KMS-11 (cell line): ENCODE results near the gene FASTKD3.

Source experiments
- H2AFZ ChIP-seq: fragments of 200-600 bp; sonication (generic); 2 replicates; pipeline ENCODE4 v1.6.1; 2016; ENCODE audit warnings: antibody characterized with exemption, mixed run types, low read depth
- H3K27ac ChIP-seq: fragments of 200-600 bp; sonication (generic); 2 replicates; pipeline ENCODE4 v1.6.1; 2016; ENCODE audit warnings: mild to moderate bottlenecking, mixed run types
- H3K27me3 ChIP-seq: fragments of 200-600 bp; sonication (generic); 2 replicates; pipeline ENCODE4 v1.6.1; 2017; ENCODE audit warnings: mild to moderate bottlenecking, low read depth, mixed run types, moderate library complexity; ENCODE audit not compliant: insufficient read depth
- H3K36me3 ChIP-seq: fragments of 200-600 bp; sonication (generic); 2 replicates; pipeline ENCODE4 v1.6.1; 2017; ENCODE audit warnings: mild to moderate bottlenecking, mixed run types; ENCODE audit not compliant: insufficient read depth
- H3K4me1 ChIP-seq: fragments of 200-600 bp; sonication (generic); 2 replicates; pipeline ENCODE4 v1.6.1; 2016; ENCODE audit warnings: mild to moderate bottlenecking, low read depth, mixed run types; ENCODE audit not compliant: poor library complexity, severe bottlenecking
- H3K4me2 ChIP-seq: fragments of 200-600 bp; sonication (generic); 2 replicates; pipeline ENCODE4 v1.7.0; 2016; ENCODE audit warnings: mild to moderate bottlenecking, mixed run types
- H3K4me3 ChIP-seq: fragments of 200-600 bp; sonication (generic); IDR thresholded peaks from 2 replicates; pipeline ENCODE4 v1.6.1; 2017; ENCODE audit warnings: low read depth, low read length, mixed read lengths; ENCODE audit not compliant: insufficient read depth
- H3K79me2 ChIP-seq: fragments of 200-600 bp; sonication (generic); 2 replicates; pipeline ENCODE4 v1.6.1; 2016; ENCODE audit warnings: low read depth, mixed run types; ENCODE audit not compliant: insufficient read depth
- H3K9ac ChIP-seq: fragments of 200-600 bp; sonication (generic); 2 replicates; pipeline ENCODE4 v1.6.1; 2016; ENCODE audit warnings: mild to moderate bottlenecking, mixed run types
- H4K20me1 ChIP-seq: fragments of 200-600 bp; sonication (generic); 2 replicates; pipeline ENCODE4 v1.6.1; 2016; ENCODE audit warnings: mild to moderate bottlenecking, mixed run types; ENCODE audit not compliant: insufficient read depth
- TF ChIP-seq, protein P1 (sequence below): fragments of 200-600 bp; sonication (generic); conservative IDR thresholded peaks from 2 replicates; pipeline ENCODE4 v1.6.1; 2017; ENCODE audit warnings: low read depth, mild to moderate bottlenecking, antibody characterized with exemption, low read length, moderate library complexity, mixed read lengths

The FASTKD3 gene

DNA sequence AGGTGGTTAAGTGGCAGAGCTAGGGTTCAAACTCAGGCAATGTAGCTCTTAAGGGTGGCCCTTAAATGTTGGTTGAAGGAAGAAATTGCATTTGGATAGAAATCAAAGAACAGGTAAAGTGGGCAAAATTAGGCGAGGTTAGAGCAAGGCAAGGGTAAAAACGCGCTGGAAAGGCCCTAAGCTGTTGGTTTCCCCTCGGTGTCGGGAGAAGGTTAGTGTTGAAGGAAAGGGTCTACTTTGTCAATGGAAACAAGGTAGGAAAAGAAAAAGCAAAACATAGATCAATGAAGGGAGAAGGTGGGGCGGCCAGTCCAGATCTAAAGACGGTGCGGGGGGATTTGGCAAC is 431 bp downstream of the FASTKD3 start:
- H3K36me3 ChIP-seq = no peaks in the 10 kb centered on the region; the same call in 1 of the 2 replicates
- peaks cover 80% of the 10 kb centered on the region for H3K79me2 ChIP-seq
- no peak overlapping the region for H3K4me3 ChIP-seq
- H3K4me2 ChIP-seq = peak overlapping the region; percentile 97
- peak overlapping the region; percentile 26; the same call in 1 of the 2 replicates for H3K27ac ChIP-seq
- H3K27me3 ChIP-seq = no peaks in the 10 kb centered on the region
- H3K9ac ChIP-seq = peak overlapping the region; percentile 85; the same call in 1 of the 2 replicates
- H4K20me1 ChIP-seq = no peaks in the 10 kb centered on the region
- peak overlapping the region; percentile 78 for H2AFZ ChIP-seq
- TF ChIP-seq, protein P1, sequence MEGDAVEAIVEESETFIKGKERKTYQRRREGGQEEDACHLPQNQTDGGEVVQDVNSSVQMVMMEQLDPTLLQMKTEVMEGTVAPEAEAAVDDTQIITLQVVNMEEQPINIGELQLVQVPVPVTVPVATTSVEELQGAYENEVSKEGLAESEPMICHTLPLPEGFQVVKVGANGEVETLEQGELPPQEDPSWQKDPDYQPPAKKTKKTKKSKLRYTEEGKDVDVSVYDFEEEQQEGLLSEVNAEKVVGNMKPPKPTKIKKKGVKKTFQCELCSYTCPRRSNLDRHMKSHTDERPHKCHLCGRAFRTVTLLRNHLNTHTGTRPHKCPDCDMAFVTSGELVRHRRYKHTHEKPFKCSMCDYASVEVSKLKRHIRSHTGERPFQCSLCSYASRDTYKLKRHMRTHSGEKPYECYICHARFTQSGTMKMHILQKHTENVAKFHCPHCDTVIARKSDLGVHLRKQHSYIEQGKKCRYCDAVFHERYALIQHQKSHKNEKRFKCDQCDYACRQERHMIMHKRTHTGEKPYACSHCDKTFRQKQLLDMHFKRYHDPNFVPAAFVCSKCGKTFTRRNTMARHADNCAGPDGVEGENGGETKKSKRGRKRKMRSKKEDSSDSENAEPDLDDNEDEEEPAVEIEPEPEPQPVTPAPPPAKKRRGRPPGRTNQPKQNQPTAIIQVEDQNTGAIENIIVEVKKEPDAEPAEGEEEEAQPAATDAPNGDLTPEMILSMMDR = no peak
- peaks cover 35% of the 10 kb centered on the region for H3K4me1 ChIP-seq

DNA sequence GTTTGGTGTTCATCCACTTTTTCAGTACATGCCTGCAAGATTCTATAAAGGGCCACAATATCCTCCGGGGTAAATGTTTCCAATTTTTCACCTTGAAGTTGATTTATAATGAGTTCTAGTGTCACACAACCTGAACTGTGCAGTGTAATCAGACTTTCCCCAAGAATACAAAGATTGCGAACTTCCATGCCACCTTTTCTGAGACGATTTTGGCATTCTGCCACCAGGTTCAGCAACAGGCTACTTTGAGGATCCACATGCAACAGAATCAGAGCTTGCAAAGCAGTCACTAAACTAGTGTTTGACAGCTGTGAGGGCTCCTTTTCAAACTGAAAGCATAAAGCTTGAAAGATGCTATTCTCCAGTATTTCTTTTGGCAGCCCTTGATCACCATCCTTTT is 1.6 kb downstream of the FASTKD3 start:
- Histone ChIP-seq H3K27ac (no peak overlapping the region), H3K27me3 (no peaks in the 10 kb centered on the region), H3K9ac (no peak overlapping the region), H3K4me1 (peaks cover 23% of the 10 kb centered on the region), H3K4me3 (no peak overlapping the region), H3K79me2 (peaks cover 68% of the 10 kb centered on the region), H3K4me2 (peak overlapping the region; percentile 97), H3K36me3 (no peaks in the 10 kb centered on the region; the same call in 1 of the 2 replicates), H2AFZ (no peak overlapping the region), H4K20me1 (no peaks in the 10 kb centered on the region)
- TF ChIP-seq, protein P1 = no peak

- Histone ChIP-seq H3K27ac (no peak overlapping the region), H3K4me2 (no peak overlapping the region), H3K79me2 (peaks cover 59% of the 10 kb centered on the region)
Observed at GRCh38 chr5:7866196-7866595, 2.6 kb downstream of the FASTKD3 start.

DNA sequence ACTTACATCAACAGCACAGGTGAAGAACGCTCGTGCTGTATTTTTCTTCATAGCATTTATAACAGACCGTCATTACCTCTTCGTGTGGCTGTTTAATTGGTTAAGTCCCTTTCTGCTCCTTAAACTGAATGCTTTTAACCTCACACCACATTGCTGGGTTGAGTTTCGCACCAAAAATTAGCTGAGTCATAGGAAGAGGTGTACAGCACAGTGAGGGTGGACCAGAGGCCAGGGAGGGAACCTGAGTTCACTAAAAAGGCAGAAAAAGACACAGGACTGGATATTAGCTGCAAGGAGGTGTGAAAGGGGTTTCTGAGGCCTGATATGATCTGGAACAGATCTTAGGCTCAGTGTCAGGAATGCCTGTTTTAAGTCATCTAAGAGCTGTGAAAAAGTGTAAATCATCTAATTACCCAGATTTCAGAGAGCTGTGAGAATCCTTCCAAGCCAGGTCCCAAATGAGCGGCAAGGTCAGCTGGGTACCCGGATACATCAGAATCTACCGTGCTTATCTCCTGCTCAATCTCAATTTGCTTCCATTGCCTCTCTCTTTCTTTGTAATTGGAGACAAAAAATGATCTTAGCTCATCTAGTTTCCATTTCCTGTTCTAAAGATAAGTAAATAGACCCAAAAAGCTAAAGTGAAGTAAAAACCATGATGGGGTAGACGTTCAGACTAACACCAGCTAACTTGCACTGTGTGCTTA is 10.8 kb downstream of the FASTKD3 start:
- peak overlapping the region; percentile 64 for H3K9ac ChIP-seq

More at GRCh38 chr5:7866196-7866595, 2.6 kb downstream of the FASTKD3 start:
- TF ChIP-seq, protein P1 = no peak
- H2AFZ ChIP-seq = no peak overlapping the region
- peaks cover 6% of the 10 kb centered on the region; the same call in 1 of the 2 replicates for H3K36me3 ChIP-seq
- H3K27me3 ChIP-seq = no peaks in the 10 kb centered on the region
- H4K20me1 ChIP-seq = no peaks in the 10 kb centered on the region; the same call in 1 of the 2 replicates
- H3K9ac ChIP-seq = no peak overlapping the region
- H3K4me1 ChIP-seq = peaks cover 20% of the 10 kb centered on the region
- no peak overlapping the region for H3K4me3 ChIP-seq

More for the DNA sequence above, 10.8 kb downstream of the FASTKD3 start:
- TF ChIP-seq, protein P1 = no peak
- peak overlapping the region; percentile 90 for H3K27ac ChIP-seq
- no peaks in the 10 kb centered on the region for H3K79me2 ChIP-seq
- H2AFZ ChIP-seq = peak overlapping the region; percentile 28; the same call in 1 of the 2 replicates
- H3K4me3 ChIP-seq = no peak overlapping the region
- peak overlapping the region; percentile 96 for H3K4me2 ChIP-seq
- H3K27me3 ChIP-seq = no peaks in the 10 kb centered on the region
- no peaks in the 10 kb centered on the region; the same call in 1 of the 2 replicates for H4K20me1 ChIP-seq
- H3K36me3 ChIP-seq = peaks cover 6% of the 10 kb centered on the region; the same call in 1 of the 2 replicates
- H3K4me1 ChIP-seq = peaks cover 48% of the 10 kb centered on the region
